ENCODE data around the gene POM121L12. TPM values are rescaled to one million over a fixed set of nuclear protein-coding genes. Genes with fewer than 3 reads are reported as not detected.

POM121L12 gene
- total RNA-seq, 1 donor = not detected

- no peak overlapping the region for H3K4me3 ChIP-seq (ENCODE audit: low read depth, low read length)
- DNase-seq (ENCODE audit: low read depth) = no peak
- TF ChIP-seq, protein P1, sequence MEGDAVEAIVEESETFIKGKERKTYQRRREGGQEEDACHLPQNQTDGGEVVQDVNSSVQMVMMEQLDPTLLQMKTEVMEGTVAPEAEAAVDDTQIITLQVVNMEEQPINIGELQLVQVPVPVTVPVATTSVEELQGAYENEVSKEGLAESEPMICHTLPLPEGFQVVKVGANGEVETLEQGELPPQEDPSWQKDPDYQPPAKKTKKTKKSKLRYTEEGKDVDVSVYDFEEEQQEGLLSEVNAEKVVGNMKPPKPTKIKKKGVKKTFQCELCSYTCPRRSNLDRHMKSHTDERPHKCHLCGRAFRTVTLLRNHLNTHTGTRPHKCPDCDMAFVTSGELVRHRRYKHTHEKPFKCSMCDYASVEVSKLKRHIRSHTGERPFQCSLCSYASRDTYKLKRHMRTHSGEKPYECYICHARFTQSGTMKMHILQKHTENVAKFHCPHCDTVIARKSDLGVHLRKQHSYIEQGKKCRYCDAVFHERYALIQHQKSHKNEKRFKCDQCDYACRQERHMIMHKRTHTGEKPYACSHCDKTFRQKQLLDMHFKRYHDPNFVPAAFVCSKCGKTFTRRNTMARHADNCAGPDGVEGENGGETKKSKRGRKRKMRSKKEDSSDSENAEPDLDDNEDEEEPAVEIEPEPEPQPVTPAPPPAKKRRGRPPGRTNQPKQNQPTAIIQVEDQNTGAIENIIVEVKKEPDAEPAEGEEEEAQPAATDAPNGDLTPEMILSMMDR (IDR thresholded peaks at IDR 0.05; ENCODE audit: insufficient read depth, low read depth, low read length) = no peak
Observed at GRCh38 chr7:53060066-53060465, 24.6 kb downstream of the POM121L12 start.

GRCh38 chr7:53062796-53063195 is 27.4 kb downstream of the POM121L12 start:
- H3K4me3 ChIP-seq (ENCODE audit: low read depth, low read length) = no peak overlapping the region
- DNase-seq (ENCODE audit: low read depth) = no peak
- TF ChIP-seq, protein P1 (IDR thresholded peaks at IDR 0.05; ENCODE audit: insufficient read depth, low read depth, low read length) = no peak

- H3K4me3 ChIP-seq (ENCODE audit: low read depth, low read length) = no peak overlapping the region
- DNase-seq (ENCODE audit: low read depth) = no peak
- TF ChIP-seq, protein P1 (IDR thresholded peaks at IDR 0.05; ENCODE audit: insufficient read depth, low read depth, low read length) = no peak
Observed at GRCh38 chr7:53068673-53069072, 33.2 kb downstream of the POM121L12 start.

GRCh38 chr7:53070883-53071282 is 35.5 kb downstream of the POM121L12 start:
- H3K4me3 ChIP-seq (ENCODE audit: low read depth, low read length) = no peak overlapping the region
- TF ChIP-seq, protein P1 (IDR thresholded peaks at IDR 0.05; ENCODE audit: insufficient read depth, low read depth, low read length) = no peak
- DNase-seq (ENCODE audit: low read depth) = no peak
